DMS153 treated with DMSO at 0.1 percent for 48 hours (cell line): ENCODE measurements around the gene FLOT1.

Experiments
- DNase-seq: peaks from one replicate; lab custom pipeline; 2025; ENCODE audit not compliant: unreplicated experiment; lab: John Stamatoyannopoulos, UW

Gene FLOT1

DNA sequence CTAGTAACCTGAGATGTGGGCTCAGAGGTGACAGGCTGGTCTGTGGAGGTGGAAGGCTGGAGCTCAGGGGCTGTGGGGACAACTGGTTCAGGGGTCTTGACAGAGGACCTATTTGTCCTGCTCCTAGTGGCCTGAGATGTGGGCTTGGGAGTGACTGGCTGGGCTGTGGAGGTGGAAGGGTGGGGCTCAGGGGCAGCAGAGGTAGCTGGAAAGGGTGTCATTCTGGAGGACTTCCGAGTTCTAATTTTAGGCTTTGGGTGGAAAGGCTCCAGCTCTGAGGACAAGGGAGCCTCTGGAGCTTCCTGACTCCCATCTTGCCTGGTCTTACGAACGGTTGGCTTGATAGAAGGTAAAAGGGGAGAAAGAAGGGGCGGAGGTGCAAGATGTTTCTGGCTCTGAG, 36.9 kb downstream of the FLOT1 start:
- DNase-seq = no peak

- no peak for DNase-seq
Measured at GRCh38 chr6:30703821-30704220, 38.7 kb downstream of the FLOT1 start.

GRCh38 chr6:30703011-30703410, 39.5 kb downstream of the FLOT1 start:
- no peak for DNase-seq

GRCh38 chr6:30700340-30700739, 42.1 kb downstream of the FLOT1 start:
- DNase-seq = no peak

DNA sequence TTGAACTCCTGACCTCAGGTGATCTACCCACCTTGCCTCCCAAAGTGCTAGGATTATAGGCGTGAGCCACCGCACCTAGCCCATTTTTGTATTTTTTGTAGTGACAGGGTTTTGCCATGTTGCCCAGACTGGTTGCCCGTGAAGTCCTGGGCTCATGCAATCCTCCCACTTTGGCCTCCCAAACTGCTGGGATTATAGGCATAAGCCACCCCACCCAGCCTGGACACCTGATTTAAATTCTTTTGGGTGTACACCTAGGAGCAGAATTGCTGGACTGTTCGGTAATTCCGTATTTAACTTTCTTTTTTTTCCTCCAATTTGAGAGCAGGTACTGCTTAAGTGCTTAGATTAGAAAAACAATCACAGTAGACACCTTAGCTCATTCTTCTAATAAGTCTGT, 46.1 kb downstream of the FLOT1 start:
- no peak for DNase-seq

DNA sequence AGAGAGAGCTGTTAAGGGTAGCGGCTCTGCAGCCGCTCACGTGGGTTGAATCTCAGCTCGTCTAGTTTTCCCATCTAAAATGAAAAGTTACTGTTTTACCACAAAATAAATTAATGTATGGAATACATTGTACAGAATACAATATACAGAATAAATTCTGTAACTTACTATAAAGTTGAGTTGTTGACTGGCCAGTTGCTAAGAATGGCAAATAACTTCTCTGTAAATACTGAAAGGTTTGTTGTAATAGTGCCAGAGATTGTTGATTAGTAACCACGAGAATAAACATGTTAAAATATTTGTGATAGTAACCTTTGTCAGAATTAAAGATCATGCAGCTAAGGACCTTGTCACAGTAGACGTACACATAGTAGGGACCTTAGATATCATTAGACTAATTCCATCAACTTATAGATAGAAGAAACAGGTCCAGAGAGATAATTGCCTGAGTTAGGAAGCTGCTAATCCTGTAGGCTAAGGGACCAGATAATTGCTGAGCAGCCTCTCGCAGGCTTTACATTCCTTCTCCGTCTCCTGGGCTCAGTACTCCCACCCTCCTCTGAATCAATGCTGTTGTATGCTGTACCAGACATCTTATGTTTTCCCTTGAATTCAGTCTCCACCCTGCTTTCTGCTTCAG, 51.2 kb downstream of the FLOT1 start:
- DNase-seq = peak; percentile 6

- peak; percentile 74 for DNase-seq
Measured at GRCh38 chr6:30690403-30691207, 51.9 kb downstream of the FLOT1 start, which contains the start of gene NRM. Gene NRM (minus strand): TSS chr6:30690984. CDS start chr6:30690974, 10 bp downstream.

GRCh38 chr6:30689985-30690384, 52.5 kb downstream of the FLOT1 start:
- DNase-seq = peak; percentile 2

DNA sequence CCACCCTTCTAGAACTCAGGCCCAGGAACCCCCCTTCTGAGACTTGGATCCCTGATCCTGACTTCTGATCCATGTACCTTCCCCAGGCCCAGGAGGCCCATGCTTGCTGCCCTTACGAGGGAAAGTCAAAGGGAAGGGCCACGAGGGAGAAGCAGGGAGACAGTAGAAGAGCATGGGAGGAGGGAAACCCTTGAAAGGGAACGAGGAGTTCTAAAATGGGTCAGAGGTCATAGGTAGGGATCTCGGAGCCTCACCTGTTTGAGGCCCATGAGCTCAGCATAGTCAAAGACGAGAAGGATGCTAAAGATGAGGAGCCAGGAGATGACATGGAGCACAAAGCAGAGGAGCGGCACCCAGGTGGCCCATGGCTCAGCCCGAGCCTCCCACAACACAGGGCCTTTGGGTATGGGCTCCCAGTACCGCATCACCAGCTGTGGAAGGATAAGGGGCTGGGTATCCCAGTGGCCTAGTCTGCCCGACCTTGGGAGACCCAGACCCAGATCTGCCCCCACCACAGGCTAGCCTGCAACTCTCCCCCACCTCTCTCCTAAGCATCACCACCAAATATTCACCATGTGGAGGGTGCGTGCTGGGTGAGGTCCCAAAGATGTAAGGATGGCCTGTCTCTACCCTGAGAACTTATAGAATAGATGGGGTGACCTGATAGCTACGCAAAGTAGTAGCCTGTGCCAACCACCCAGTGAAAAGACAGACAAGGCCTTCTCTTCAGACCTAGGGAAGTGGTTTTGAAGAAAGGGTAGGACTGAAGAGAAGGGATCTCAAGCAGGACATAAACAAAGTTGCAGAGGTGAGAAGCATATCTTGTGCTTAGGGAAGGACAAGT, 53.2 kb downstream of the FLOT1 start:
- DNase-seq = no peak

- DNase-seq = no peak
Measured at GRCh38 chr6:30688569-30688968, 53.9 kb downstream of the FLOT1 start.

DNA sequence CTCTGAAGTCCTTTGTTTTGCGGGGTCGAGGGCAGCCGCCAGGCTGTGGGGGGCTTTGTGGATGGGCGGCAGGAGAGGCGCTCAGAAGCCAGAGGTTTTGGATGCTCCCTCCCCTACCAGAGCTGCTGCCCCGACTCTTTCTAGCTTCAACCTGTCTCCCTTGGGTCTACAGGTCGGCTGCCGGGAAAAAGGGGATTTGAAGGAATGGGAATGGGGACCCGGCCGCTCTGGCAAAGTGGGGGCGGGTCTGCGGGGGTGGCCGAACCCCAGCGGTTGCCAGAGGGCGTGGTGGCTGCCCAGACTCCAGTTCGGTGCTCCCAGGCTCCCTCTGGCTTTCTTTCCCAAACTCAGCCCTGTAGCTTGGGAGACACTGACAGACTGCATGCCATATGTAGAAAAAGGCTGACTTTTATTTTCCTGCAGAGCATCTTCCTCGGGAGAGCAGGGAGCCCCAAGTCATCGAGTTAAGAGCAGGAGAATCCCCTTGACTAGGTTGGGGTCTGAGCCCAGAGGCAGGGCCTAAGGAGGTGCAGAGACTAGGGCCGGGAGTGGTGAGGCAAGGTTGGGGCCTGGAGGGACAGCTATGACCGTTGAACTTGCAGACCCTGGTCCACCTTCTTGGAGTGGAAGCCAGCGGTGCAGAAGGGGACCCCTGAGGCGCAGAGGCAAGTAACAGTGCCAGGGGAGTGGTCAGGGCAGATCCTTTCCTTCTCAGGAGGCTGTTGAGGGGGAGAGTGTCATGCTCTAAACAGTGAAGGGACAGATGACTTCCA, 54.6 kb downstream of the FLOT1 start:
- DNase-seq = no peak

DNA sequence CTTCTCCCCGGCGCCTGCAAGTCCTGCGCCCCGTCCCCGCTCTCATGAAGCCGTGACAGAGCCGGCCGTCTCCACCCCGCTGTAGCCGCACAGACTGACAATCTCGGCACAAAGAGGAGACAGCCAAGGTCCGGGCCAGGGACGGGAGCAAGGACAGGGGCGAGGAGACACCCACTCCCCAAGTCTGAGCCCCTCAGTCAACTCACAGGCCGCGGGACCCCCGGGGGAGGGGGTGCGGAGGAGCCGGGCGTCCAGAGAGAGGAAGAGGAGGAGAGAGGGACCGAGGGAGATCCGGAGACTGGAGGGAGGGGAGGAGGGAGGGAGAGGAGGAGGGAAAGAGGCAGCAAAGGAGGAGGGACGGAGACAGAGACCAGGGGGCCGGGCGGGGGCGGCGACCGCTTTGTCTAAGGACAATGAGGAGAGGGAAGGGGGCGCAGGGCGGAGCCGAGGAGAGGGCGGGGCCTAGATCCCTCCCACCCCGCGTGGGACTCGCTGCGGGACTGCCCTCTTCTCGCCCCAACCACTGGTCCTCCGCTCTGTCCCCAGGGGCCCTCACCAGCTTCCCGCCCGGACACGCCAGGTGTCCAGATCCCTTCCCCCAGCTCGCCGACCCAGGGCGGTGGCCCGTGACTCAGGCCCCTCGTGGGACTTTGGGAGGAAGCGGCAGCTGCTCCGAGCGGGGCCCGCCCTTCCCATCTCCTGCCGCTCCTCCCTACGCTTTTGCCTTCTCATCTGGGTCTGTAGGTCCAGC, 55.4 kb downstream of the FLOT1 start:
- DNase-seq = peak; percentile 88

DNA sequence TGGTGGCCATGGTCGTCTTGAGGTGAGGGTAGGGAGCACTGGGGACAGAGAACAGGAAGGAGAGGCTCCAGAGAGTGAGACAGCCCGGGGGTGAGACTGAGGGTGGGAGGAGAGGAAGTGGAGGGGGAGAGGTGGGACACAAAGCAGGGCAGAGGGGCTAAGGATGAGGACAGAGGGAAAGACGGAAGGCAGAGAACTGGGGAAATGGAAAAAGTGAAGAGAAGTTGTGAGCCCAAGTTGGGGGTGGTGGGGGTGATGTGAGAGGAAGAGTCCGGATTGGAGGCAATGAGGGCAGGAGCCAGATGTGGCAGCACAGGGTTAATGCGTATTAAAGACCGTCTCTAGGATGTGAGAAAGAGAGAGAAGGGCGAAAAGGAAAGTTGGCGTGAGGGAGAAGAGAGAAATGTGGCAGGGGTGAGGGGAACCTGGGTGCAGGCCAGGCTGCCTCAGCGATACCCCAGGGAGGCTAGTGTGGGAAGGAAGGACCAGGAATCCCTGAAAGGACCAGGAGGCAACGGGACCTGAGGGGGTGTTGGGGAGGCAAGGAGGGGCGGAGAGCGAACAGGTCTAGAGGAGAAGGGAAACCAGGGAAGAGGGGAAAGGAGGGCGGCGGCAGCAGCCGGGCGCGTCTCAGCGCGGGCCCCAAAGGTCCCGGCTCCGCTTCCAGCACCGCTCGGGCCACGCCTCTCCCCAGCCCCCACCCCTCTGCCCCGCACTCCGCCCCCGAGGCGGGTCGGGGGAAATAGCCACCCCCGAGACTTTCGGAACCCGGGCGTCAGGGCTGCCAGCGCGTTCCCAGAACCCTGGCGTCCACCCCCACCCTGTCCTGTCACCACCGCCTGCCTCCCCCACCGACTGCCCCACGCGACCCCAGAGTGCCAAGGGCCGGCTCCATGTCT, 56.2 kb downstream of the FLOT1 start, which contains the start of gene PPP1R18:
PPP1R18 (minus strand) TSS at position 637 of the 899 bp plus-strand sequence; CDS start at position 10, 627 bp downstream.
- peak; percentile 7 for DNase-seq

DNA sequence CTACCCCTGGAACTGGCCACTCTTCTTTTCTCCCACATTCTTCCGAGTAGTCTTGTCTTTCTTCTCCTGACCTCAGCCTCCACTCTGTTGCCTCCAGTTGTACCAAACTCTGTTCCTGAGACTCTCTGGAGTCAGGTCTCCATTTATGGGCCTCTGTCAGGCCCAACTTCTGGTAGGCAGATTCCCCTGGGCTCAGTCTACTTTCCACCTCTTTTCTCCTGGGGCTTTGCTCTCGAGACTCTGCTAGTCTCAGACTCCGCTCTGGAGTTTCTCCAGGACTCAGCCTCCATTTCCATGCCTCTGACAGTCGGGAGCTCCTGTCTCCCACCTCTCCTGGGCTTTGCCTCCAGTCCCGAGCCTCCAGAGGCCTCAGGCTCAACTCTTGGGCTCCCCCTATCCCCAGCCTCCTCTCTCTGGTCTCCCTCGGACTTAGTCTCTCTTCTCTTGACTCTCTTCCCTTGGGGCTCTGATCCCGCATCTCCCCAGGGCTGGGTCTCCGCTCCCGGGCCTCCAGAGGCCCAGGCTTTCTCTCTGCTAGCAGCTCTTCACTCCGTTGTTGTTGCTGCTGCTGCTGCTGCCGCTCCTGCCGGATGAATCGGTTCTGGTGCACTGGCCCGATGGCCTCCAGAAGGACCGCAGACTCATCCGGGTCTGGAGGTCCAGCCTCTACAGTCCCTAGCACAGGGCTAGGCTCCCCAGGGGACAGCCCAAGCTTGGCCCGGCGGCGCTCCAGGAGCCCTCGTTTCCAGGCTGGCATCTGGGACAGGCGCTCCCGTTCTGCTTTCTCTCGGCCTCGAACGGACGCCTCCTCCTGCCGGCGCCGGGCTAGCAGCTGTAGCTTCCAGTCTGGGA, 57.1 kb downstream of the FLOT1 start:
- DNase-seq = no peak

GRCh38 chr6:30684386-30685156, 57.9 kb downstream of the FLOT1 start:
- DNase-seq = no peak

- no peak for DNase-seq
Measured at GRCh38 chr6:30683980-30684338, 58.5 kb downstream of the FLOT1 start.

- no peak for DNase-seq
Measured at GRCh38 chr6:30683183-30683979, 59.1 kb downstream of the FLOT1 start.
